GM12875 (cell line): ENCODE measurements around the gene SDK1.

Source experiments
- H3K4me3 ChIP-seq: one replicate; pipeline ENCODE4 v1.5.1; 2011; ENCODE audit warnings: low read depth, low read length, control low read depth
- TF ChIP-seq, protein P1 (sequence below): IDR thresholded peaks from 2 replicates; pipeline ENCODE4 v1.5.1; 2011; ENCODE audit warnings: low read depth, mild to moderate bottlenecking, control low read depth, inconsistent platforms, low read length, moderate library complexity, borderline replicate concordance; ENCODE audit not compliant: insufficient read depth

The SDK1 gene

DNA sequence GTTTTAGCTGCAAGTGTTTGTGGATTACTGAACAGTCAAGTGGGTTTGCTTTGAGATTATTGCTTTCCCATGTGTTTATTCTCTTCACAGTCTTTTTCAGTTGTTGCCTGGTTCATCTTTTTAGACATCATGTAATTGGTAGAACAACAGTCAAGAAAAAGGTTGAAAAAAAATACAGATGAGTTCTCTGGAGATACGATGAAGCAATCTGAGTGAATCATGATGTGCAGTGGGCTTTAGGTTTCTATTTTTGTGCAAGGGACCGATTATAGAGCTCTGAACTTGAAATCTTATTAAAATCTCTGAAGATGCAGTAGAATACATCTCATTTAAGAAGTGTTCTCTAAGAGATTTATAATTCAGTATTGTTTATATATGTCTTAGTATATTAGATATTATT, 145.7 kb downstream of the SDK1 start:
- H3K4me3 ChIP-seq: no peak overlapping the region
- TF ChIP-seq, protein P1, sequence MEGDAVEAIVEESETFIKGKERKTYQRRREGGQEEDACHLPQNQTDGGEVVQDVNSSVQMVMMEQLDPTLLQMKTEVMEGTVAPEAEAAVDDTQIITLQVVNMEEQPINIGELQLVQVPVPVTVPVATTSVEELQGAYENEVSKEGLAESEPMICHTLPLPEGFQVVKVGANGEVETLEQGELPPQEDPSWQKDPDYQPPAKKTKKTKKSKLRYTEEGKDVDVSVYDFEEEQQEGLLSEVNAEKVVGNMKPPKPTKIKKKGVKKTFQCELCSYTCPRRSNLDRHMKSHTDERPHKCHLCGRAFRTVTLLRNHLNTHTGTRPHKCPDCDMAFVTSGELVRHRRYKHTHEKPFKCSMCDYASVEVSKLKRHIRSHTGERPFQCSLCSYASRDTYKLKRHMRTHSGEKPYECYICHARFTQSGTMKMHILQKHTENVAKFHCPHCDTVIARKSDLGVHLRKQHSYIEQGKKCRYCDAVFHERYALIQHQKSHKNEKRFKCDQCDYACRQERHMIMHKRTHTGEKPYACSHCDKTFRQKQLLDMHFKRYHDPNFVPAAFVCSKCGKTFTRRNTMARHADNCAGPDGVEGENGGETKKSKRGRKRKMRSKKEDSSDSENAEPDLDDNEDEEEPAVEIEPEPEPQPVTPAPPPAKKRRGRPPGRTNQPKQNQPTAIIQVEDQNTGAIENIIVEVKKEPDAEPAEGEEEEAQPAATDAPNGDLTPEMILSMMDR: no peak

DNA sequence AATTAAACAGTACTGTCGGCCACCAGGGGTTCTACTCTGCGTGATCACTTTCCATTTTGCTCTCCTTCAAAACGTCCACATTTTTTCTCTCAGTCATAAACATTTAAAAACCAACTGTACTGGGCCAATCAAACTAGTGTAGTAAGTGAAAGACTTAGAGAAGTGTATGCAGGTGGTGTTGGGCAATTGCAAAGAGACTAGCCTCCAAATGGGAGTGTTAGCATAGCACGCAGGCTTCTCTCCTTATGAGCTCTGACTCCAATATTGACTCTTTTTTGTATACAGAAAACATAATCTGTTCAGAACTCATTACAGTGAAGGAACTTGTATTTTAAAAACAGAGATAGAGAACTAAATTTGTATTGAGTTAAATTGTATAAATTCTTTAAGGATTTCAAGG, 150.6 kb downstream of the SDK1 start:
- TF ChIP-seq, protein P1: no peak
- no peak overlapping the region for H3K4me3 ChIP-seq

DNA sequence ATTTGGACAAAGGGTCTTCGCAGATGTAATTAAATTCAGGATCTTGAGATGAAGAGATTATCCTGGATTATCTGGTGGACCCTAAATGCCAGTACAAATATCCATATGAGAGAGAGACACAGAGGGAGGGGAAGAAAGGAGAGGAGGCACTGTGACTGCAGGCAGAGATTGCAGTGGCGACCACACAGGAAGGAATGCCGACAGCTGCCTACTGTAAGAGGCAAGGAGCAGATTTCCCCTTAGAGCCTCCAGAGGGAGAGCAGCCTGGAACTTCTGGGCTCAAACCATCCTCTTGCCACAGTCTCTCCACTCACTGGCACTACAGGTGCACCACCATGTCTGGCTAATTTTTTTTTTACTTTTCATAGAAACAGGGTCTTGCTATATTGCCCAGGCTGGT, 152.3 kb downstream of the SDK1 start:
- H3K4me3 ChIP-seq: no peak overlapping the region
- TF ChIP-seq, protein P1: no peak

DNA sequence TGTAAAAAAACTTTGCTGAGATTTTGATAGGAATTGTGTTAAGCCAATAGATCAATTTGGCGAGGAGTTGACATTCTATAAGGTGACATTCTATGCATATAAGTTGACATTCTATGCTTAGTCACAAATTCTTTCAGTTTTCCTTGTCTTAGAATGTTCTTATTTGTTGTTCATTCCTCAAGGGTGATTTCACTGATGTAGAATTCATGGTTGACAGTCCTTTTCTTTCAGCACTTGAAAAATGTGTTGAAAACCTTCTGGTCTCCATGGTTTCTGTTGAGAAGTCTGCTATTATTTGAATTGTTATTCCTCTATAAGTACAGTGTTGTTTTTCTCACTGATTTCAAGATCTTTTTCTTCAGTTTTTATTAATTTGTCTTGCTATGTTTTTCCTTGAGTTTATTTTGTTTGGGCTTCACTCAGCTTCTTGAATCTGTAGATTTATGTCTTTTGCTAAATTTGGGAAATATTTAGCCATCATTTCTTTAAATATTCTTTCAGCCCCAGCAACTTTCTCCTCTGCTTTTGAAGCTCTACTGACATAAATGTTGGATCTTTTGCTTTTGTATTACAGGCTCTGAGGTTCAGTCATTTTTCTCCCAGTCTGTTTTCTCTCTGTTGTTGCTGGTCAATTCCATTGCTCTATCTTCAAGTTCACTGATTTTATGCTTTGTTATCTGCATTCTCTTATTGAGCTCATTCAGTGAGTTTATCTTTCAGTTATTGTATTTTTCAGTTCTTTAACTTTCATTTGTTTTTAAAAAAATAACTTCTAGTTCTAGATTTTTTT, 154.9 kb downstream of the SDK1 start:
- TF ChIP-seq, protein P1: no peak
- no peak overlapping the region for H3K4me3 ChIP-seq

DNA sequence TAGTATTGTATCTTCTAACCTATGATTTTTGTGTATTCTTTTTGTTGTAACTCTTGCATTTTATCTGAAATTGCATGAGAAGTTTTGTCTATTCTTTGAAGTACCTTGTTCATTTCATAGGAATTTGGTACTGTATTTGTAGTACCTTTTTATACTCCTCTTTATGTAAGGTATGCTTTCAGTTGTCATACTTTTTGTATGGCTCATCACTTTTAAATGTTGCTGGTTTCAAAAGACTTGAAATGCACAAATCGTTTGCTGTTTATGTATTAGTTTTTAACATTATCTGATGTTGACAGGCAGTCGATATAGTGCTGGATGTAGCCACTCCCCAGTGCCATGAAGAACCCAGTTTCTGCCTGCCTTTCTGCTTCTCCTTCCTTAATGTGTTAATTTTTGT, 158.1 kb downstream of the SDK1 start:
- TF ChIP-seq, protein P1: no peak
- no peak overlapping the region for H3K4me3 ChIP-seq

DNA sequence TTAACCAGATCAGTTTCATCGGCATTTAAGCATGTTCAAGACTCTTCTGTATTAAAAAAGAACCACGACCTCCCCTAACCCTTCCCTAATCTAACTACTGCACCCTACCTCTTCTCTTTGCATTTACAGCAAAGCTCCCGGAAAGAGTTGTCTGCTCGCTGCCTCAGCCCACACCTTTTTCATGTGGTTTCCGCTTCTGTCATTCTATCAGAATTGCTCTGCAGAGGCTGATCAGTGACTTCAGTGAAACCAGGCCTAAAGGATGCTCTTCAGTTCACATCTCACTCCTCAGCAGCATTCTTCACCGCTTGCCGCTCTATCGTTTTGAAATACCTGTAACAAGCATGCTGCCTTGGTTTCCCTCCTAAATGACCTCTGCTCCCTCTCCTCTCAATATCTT, 160.9 kb downstream of the SDK1 start:
- TF ChIP-seq, protein P1: no peak
- no peak overlapping the region for H3K4me3 ChIP-seq

DNA sequence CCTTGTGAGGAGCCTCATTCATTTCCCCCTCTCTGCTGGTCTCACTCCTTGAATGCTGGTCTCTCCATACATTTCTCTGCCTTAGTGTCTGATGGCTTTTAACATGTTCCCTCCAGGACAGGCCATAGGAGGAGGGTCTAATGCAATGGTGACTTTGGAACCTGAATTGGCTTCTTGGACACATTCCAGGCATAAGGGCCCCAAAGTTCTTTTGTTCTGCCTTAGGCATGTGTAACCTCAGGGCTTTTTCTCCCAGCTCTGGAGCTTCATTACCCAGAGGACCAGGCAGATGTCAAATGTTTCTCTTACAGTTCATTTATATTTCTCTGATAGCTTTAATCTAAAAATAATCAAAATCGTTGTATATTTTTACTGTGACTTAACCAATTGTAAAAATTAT, 162.6 kb downstream of the SDK1 start:
- no peak overlapping the region for H3K4me3 ChIP-seq
- TF ChIP-seq, protein P1: no peak
